GM19351 (cell line): ENCODE results near the gene METRN.

ENCODE experiments used
- ATAC-seq: cut with Tn5 transposase; IDR thresholded peaks from one replicate; pipeline ENCODE4 v1.9.1; 2021; ENCODE audit warnings: mild to moderate bottlenecking, moderate library complexity; ENCODE audit not compliant: unreplicated experiment

Gene METRN

GRCh38 chr16:714558-715476, at the start of gene METRN:
Gene METRN, plus strand, starts transcription at chr16:715118. Its CDS starts 172 bp downstream, at chr16:715290.
- ATAC-seq = peak; percentile 76

- ATAC-seq = no peak
These were observed 48.3 kb upstream of the METRN start for GRCh38 chr16:666572-666971.

DNA sequence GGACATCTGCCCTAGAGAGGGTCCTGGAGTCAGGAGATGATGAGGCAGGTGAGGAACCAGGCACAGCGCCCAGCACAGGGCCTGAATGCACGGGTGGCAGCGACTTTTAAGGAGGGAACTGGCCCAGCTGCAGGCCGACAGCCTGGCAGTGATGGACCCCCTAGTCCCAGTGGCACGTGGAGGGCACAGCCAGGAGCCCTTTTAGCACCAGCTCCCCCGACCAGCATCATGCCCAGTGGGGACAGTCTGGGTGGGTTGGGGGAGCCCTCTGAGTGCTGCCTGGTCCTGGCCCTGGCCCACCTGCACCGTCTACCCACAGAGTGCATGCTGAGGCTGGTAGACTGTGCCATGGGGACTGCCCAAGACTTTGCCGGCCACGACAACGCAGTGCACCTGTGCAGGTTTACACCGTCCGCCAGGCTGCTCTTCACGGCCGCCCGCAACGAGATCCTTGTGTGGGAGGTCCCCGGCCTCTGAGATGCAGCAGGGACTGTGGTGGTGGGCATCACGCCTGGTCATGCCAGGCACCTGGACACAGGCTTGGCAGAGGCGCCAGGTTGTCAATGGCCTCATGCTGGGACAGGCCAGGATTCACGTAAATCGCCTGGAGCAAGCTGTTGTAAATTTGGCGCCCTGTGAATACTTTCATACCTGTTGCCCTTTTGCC, 47.7 kb upstream of the METRN start:
- ATAC-seq = no peak

GRCh38 chr16:667780-668518, 47.0 kb upstream of the METRN start, which contains the start of gene RHOT2:
Gene RHOT2, plus strand, starts transcription at chr16:668132. Its CDS starts 68 bp downstream, at chr16:668200.
- ATAC-seq = peak; percentile 93

DNA sequence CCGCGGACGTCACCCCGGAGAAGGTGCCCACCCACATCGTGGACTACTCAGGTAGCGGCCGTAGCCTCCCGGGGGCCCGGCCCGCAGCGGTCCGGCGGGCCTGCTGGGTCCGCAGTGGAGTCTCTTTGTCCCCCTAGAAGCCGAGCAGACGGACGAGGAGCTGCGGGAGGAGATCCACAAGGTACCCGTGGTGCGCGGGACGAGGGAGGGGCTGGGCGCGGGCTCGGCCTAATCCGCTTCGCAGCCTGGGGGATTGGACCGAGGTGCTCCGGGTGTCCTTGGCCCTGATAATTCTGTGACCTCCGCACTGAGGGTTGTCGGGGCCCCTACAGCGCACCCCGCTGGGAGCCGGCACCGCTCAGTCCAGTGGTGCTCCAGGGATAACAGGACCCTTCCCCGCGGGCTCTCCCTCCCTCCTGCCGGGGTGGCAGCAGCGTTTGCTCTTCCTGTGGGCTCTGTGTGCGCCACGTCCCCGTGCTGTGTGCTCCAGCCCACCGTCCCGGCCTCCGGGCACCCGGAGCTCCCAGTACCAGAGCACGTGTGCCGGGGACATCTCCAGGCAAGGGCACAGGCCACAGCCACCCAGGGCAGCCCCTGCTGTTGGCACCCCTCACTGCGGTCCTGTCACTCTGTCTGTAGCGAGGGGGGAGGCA, 46.3 kb upstream of the METRN start:
- no peak for ATAC-seq

- no peak for ATAC-seq
These were observed 45.3 kb upstream of the METRN start for GRCh38 chr16:669666-670065.

DNA sequence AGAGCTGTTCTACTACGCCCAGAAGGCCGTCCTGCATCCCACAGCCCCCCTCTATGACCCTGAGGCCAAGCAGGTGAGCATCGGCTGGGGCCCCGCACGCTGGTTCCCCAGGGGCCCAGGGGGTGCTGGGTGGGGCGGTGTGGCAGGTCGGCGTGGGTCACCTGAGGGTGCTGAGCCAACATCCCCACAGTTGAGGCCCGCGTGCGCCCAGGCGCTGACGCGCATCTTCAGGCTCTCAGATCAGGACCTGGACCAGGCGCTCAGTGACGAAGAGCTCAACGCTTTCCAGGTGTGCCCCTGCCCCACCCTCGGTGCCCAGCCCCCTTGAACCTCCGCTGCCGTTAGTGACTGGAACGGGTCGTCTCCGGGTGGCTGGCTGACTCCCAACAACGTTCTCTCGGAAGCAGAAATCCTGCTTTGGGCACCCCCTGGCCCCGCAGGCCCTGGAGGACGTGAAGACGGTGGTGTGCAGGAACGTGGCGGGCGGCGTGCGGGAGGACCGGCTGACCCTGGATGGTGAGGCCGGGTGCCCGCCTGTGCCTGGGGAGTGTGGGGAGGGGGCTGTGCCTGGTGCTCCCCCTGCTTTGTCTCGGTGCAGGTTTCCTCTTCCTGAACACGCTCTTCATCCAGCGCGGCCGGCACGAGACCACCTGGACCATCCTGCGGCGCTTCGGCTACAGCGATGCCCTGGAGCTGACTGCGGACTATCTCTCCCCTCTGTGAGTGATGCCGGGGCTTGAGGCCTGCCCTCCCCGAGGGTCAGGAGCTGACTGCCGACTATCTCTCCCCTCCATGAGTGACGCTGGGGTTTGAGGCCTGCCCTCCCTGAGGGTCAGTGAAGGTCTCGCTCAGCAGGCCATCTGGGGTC, 44.2 kb upstream of the METRN start:
- no peak for ATAC-seq

- ATAC-seq = no peak
These were observed 43.4 kb upstream of the METRN start for GRCh38 chr16:671353-672131.

- ATAC-seq = no peak
These were observed 42.5 kb upstream of the METRN start for GRCh38 chr16:672371-672770.

GRCh38 chr16:672851-673250, 42.1 kb upstream of the METRN start:
- ATAC-seq = no peak

DNA sequence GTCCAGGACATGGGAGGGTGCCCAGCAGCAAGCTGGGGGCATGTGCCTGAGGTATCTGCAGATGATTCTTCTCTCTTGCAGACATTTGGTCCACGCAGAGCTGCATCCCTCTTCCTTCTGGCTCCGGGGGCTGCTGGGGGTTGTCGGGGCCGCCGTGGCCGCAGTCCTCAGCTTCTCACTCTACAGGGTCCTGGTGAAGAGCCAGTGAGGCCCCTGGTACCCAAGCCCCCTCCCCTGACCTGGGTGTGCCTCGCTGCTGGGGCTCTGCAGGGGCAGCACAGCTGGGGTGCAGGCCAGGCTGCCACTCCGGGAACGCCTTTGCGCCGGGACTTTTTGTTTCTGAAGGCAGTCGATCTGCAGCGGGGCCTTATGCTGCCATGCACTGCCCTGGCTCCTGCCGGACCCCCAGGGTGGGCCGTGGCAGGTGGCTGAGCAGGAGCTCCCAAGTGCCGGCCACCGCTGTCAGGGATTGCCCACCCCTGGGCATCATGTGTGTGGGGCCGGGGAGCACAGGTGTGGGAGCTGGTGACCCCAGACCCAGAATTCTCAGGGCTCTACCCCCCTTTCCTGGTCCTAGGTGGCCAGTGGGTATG, 41.4 kb upstream of the METRN start:
- ATAC-seq = no peak

- ATAC-seq = no peak
These were observed 40.6 kb upstream of the METRN start for GRCh38 chr16:674214-674881.

- no peak for ATAC-seq
These were observed 39.7 kb upstream of the METRN start, which contains the start of gene RHBDL1 for GRCh38 chr16:674968-675883. Gene RHBDL1, plus strand, starts transcription at chr16:675671. Its CDS starts 120 bp downstream, at chr16:675791.

DNA sequence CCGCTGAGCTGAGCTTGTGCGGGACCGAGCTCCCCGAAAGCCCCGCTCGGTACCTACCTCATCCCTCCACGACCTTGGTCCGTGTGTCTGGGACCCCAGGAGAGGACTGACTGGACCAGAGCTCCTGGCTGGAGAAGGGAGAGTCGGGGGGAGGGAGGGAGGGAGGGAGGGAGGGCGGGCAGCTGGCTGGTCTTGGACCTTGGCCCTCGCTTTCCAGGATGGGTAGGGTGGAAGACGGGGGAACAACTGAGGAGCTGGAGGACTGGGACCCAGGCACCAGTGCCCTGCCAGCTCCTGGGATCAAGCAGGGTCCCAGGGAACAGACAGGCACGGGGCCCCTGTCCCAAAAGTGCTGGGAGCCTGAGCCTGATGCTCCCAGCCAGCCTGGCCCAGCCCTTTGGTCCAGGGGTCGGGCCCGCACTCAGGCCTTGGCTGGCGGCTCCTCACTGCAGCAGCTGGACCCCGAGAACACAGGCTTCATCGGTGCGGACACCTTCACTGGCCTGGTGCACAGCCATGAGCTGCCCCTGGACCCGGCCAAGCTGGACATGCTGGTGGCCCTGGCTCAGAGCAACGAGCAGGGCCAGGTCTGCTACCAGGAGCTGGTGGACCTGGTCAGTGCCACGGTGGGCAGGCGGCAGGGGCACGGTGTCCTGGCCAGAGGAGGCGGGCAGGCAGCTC, 38.9 kb upstream of the METRN start:
- ATAC-seq = no peak

DNA sequence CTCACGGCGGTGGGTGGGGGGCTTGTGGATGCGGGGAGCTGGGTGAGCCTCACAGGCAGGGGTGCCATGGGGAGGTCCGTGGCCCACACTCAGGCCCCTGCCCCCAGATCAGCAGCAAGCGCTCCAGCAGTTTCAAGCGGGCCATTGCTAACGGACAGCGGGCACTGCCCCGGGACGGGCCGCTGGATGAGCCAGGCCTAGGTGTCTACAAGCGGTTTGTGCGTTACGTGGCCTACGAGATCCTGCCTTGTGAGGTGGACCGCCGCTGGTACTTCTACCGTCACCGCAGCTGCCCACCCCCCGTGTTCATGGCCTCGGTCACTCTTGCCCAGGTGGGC, 38.4 kb upstream of the METRN start:
- ATAC-seq = no peak

- ATAC-seq = no peak
These were observed 38.0 kb upstream of the METRN start for GRCh38 chr16:676913-677312.
